NCI-H128 (cell line): ENCODE measurements around the gene CDK2AP2.
"Not testable (repeated sequence)": the region's sequence is repeated elsewhere in the genome, so short reads cannot be mapped to it uniquely, and the experiment has no call there.

ENCODE experiments used
- DNase-seq: peaks from one replicate; lab custom pipeline; 2025; ENCODE audit not compliant: unreplicated experiment; lab: John Stamatoyannopoulos, UW

The CDK2AP2 gene

GRCh38 chr11:67507864-67508485 lies at the start of gene CDK2AP2:
TSS of gene CDK2AP2 (minus strand) at chr11:67508162. CDS start at chr11:67508082, 80 bp downstream.
- DNase-seq = peak; percentile 99

- DNase-seq = no peak
Measured at GRCh38 chr11:67556244-67556643, 48.3 kb upstream of the CDK2AP2 start.

GRCh38 chr11:67551697-67552096 lies 43.7 kb upstream of the CDK2AP2 start:
- not testable (repeated sequence) for DNase-seq

GRCh38 chr11:67551127-67551526 lies 43.2 kb upstream of the CDK2AP2 start:
- no peak for DNase-seq

- DNase-seq = no peak
Measured at GRCh38 chr11:67548555-67549110, 40.7 kb upstream of the CDK2AP2 start.

GRCh38 chr11:67548112-67548511 lies 40.1 kb upstream of the CDK2AP2 start:
- DNase-seq = not testable (repeated sequence)

GRCh38 chr11:67545280-67545679 lies 37.3 kb upstream of the CDK2AP2 start:
- DNase-seq = no peak

GRCh38 chr11:67544616-67545242 lies 36.8 kb upstream of the CDK2AP2 start:
- no peak for DNase-seq

- no peak for DNase-seq
Measured at GRCh38 chr11:67543585-67543984, 35.6 kb upstream of the CDK2AP2 start.

- no peak for DNase-seq
Measured at GRCh38 chr11:67542971-67543370, 35.0 kb upstream of the CDK2AP2 start.

- DNase-seq = no peak
Measured at GRCh38 chr11:67542169-67542568, 34.2 kb upstream of the CDK2AP2 start.

- DNase-seq = no peak
Measured at GRCh38 chr11:67541198-67541597, 33.2 kb upstream of the CDK2AP2 start.

GRCh38 chr11:67539550-67539949 lies 31.6 kb upstream of the CDK2AP2 start:
- DNase-seq = no peak

- no peak for DNase-seq
Measured at GRCh38 chr11:67538823-67539505, 31.0 kb upstream of the CDK2AP2 start.

- no peak for DNase-seq
Measured at GRCh38 chr11:67538306-67538705, 30.3 kb upstream of the CDK2AP2 start.

- no peak for DNase-seq
Measured at GRCh38 chr11:67535561-67535960, 27.6 kb upstream of the CDK2AP2 start.

- DNase-seq = no peak
Measured at GRCh38 chr11:67534070-67534679, 26.2 kb upstream of the CDK2AP2 start.

GRCh38 chr11:67532889-67533288 lies 24.9 kb upstream of the CDK2AP2 start:
- no peak for DNase-seq

- no peak for DNase-seq
Measured at GRCh38 chr11:67530282-67530592, 22.3 kb upstream of the CDK2AP2 start.

GRCh38 chr11:67528376-67528775 lies 20.4 kb upstream of the CDK2AP2 start:
- DNase-seq = no peak

- no peak for DNase-seq
Measured at GRCh38 chr11:67525275-67525976, 17.5 kb upstream of the CDK2AP2 start.
